ENCODE measurements around the gene FADS3.

- TF ChIP-seq POLR2AphosphoS5 (IDR thresholded peaks at IDR 0.05; ENCODE audit: low read depth), result no peak
- TF ChIP-seq, protein P1, sequence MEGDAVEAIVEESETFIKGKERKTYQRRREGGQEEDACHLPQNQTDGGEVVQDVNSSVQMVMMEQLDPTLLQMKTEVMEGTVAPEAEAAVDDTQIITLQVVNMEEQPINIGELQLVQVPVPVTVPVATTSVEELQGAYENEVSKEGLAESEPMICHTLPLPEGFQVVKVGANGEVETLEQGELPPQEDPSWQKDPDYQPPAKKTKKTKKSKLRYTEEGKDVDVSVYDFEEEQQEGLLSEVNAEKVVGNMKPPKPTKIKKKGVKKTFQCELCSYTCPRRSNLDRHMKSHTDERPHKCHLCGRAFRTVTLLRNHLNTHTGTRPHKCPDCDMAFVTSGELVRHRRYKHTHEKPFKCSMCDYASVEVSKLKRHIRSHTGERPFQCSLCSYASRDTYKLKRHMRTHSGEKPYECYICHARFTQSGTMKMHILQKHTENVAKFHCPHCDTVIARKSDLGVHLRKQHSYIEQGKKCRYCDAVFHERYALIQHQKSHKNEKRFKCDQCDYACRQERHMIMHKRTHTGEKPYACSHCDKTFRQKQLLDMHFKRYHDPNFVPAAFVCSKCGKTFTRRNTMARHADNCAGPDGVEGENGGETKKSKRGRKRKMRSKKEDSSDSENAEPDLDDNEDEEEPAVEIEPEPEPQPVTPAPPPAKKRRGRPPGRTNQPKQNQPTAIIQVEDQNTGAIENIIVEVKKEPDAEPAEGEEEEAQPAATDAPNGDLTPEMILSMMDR (conservative IDR thresholded peaks at IDR 0.05; ENCODE audit: low read depth in 2 of 2), result no peak
- no peak for TF ChIP-seq JUNB (IDR thresholded peaks at IDR 0.05; ENCODE audit: unreplicated experiment)
- no peak for TF ChIP-seq EZH2phosphoT487 (IDR thresholded peaks at IDR 0.05; ENCODE audit: unreplicated experiment)
- no peak for TF ChIP-seq EZH2 (IDR thresholded peaks at IDR 0.05; ENCODE audit: low read depth, unreplicated experiment)
- no peak for TF ChIP-seq ETS1 (IDR thresholded peaks at IDR 0.05)
- TF ChIP-seq REST (IDR thresholded peaks at IDR 0.05; ENCODE audit: unreplicated experiment), result no peak
- no peak for TF ChIP-seq CREB1 (CRISPR knock-in tag; IDR thresholded peaks at IDR 0.05; ENCODE audit: low read depth)
- no peak for TF ChIP-seq NANOG (IDR thresholded peaks at IDR 0.05; ENCODE audit: borderline replicate concordance)
- no peak for TF ChIP-seq STAT1 (IDR thresholded peaks at IDR 0.05; ENCODE audit: unreplicated experiment)
- TF ChIP-seq ZNF114 (CRISPR knock-in tag; IDR thresholded peaks at IDR 0.05), result no peak
- TF ChIP-seq ZNF331 (CRISPR knock-in tag; IDR thresholded peaks at IDR 0.05; ENCODE audit: low read depth), result no peak
These were observed 16.8 kb upstream of the FADS3 start for GRCh38 chr11:61907871-61908729.
